ENCODE measurements around the gene FGF12. TPM values are rescaled to one million over a fixed set of nuclear protein-coding genes. Genes with fewer than 3 reads are reported as not detected.

Gene FGF12
- total and polyA plus RNA-seq, 2 experiments from 2014 or later: not detected

DNA sequence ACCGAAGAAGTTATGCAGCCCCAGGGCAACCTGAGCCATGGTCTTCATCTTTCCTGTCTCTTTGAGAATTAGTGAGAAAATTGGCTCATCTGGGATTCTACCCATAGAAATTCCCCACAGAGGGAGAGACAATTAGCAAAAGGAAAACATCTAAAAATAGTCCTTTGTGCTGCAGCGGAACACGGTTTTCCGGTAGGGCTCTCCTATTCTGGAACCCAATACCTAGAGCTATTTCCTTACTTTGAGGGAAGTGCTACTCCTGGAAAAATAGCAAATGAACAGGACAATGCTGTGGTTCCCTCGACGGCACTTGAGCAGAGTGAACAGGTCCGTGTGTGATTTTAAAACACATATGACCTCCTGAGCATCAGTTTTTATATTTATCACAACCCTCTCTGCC is 210.5 kb downstream of the FGF12 start:
- in situ Hi-C loops (cut with MboI): no loop called here
- WGBS, 2 experiments (ENCODE audit: low coverage in 1 of 2, low lambda C conversion rate in 2 of 2, missing lambda C conversion rate in 2 of 2): 60 to 62% methylated on average over 7 of the region's 7 CpGs
- H4K20me1 ChIP-seq (ENCODE audit: insufficient read depth): no peaks in the 10 kb centered on the region
- H3K9ac ChIP-seq: no peak overlapping the region
- no peak overlapping the region for H2AFZ ChIP-seq
- H3K4me1 ChIP-seq (ENCODE audit: insufficient read depth): no peaks in the 10 kb centered on the region; the same call in 1 of the 2 replicates
- peaks cover 25% of the 10 kb centered on the region for H3K27me3 ChIP-seq (replicated peaks; ENCODE audit: insufficient read depth)
- no peaks in the 10 kb centered on the region for H3F3A ChIP-seq (ENCODE audit: insufficient read depth)
- H3K9me3 ChIP-seq (ENCODE audit: low read depth): no peaks in the 10 kb centered on the region
- no peak overlapping the region for H3K27ac ChIP-seq
- no peak overlapping the region for H3K4me2 ChIP-seq (ENCODE audit: unreplicated experiment)
- TF ChIP-seq EZH2 (IDR thresholded peaks at IDR 0.05; ENCODE audit: insufficient read depth, poor library complexity, severe bottlenecking): no peak
- TF ChIP-seq EZH2phosphoT487 (IDR thresholded peaks at IDR 0.05; ENCODE audit: insufficient read depth, low read depth): no peak
- H3K36me3 ChIP-seq (ENCODE audit: low read depth): no peaks in the 10 kb centered on the region
- no peaks in the 10 kb centered on the region for H3K79me2 ChIP-seq (ENCODE audit: insufficient read depth)
- H3K9me2 ChIP-seq (ENCODE audit: insufficient read depth): no peaks in the 10 kb centered on the region
- no peak overlapping the region for H3K4me3 ChIP-seq
- no peak for DNase-seq

DNA sequence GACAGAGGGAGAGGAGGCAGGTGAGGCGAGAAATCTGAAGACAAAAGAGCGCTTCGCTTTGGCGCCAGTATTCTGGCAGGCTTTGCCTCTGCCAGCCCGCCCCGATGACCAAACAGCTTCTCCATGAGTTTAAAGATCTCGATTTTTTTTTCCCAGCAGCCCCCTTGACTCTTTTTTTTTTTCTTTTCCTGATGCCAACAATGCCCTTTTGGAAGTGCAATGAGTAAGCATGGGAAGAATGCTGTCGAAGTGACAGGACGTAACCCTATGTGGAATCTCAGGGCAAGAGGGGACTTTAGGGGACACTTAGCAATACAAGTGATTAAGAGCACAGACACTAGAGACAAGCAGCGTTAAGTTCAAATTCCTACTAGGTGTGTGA is 211.7 kb downstream of the FGF12 start:
- no peaks in the 10 kb centered on the region for H4K20me1 ChIP-seq (ENCODE audit: insufficient read depth)
- no peak for TF ChIP-seq EZH2phosphoT487 (IDR thresholded peaks at IDR 0.05; ENCODE audit: insufficient read depth, low read depth)
- no peak for TF ChIP-seq EZH2 (IDR thresholded peaks at IDR 0.05; ENCODE audit: insufficient read depth, poor library complexity, severe bottlenecking)
- no peak overlapping the region for H3K27ac ChIP-seq
- no peak overlapping the region for H3K4me2 ChIP-seq (ENCODE audit: unreplicated experiment)
- no peak overlapping the region for H2AFZ ChIP-seq
- no peak overlapping the region for H3K4me3 ChIP-seq
- H3K36me3 ChIP-seq (ENCODE audit: low read depth): no peaks in the 10 kb centered on the region
- no peak overlapping the region for H3K9ac ChIP-seq
- in situ Hi-C loops (cut with MboI): no loop called here
- DNase-seq: peak; percentile 1
- no peaks in the 10 kb centered on the region; the same call in 1 of the 2 replicates for H3K4me1 ChIP-seq (ENCODE audit: insufficient read depth)
- peaks cover 25% of the 10 kb centered on the region for H3K27me3 ChIP-seq (replicated peaks; ENCODE audit: insufficient read depth)
- WGBS, 2 experiments (ENCODE audit: low coverage in 1 of 2, low lambda C conversion rate in 2 of 2, missing lambda C conversion rate in 2 of 2): 2 to 5% methylated on average over 10 of the region's 10 CpGs
- no peaks in the 10 kb centered on the region for H3K9me3 ChIP-seq (ENCODE audit: low read depth)
- no peaks in the 10 kb centered on the region for H3F3A ChIP-seq (ENCODE audit: insufficient read depth)
- H3K79me2 ChIP-seq (ENCODE audit: insufficient read depth): no peaks in the 10 kb centered on the region
- no peaks in the 10 kb centered on the region for H3K9me2 ChIP-seq (ENCODE audit: insufficient read depth)

DNA sequence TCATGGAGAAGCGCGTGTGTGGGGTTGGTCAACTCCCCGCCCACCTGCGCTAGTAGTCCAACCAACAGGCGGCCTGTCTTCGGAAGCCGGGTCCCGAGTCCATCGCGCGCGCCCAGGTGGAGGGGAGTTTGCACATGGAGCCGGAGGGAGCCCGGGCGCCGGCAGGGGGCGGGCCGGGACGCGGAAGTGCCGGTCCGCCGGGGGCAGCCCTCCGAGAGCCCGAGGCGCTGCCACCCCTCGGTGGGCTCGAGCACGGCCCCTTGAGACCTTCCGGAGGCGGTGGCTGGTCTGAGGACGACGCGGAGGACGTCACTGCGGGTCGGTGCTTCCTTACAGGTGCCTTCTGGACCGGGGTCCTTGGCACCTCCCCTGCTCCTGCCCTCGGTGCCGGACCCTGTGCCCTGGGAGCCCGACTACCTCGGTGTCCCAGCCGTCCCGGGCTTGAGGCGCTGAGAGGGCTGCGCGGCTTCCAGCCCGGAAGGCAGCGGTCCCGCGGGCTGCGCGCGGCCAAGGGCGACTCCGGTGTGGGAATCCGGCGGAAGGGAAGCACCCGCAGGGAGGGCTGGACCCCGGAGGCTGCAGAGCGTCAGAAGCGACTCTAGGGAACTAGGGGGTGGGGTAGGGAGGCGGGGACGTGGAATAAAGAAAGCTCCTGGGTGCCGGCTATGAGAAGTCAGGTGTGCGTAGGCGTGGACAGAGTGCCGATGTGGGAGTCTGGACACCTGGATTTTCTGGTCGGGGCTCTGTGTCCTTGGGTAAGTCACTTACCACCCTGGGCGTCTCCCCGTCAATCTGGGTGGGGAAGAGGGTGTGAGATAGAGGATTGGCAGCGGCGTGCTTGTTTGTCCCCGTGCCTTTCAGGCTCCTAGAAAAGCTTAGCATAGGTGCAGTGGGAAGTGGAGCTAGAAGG is 212.3 kb downstream of the FGF12 start:
- Histone ChIP-seq H3K36me3 (ENCODE audit: low read depth) (no peaks in the 10 kb centered on the region), H3K27me3 (replicated peaks; ENCODE audit: insufficient read depth) (peaks cover 25% of the 10 kb centered on the region), H3K9me2 (ENCODE audit: insufficient read depth) (no peaks in the 10 kb centered on the region), H2AFZ (no peak overlapping the region), H3K4me2 (ENCODE audit: unreplicated experiment) (no peak overlapping the region), H4K20me1 (ENCODE audit: insufficient read depth) (no peaks in the 10 kb centered on the region), H3K9ac (no peak overlapping the region), H3K9me3 (ENCODE audit: low read depth) (no peaks in the 10 kb centered on the region), H3K4me1 (ENCODE audit: insufficient read depth) (no peaks in the 10 kb centered on the region; the same call in 1 of the 2 replicates), H3K27ac (no peak overlapping the region), H3F3A (ENCODE audit: insufficient read depth) (no peaks in the 10 kb centered on the region), H3K79me2 (ENCODE audit: insufficient read depth) (no peaks in the 10 kb centered on the region), H3K4me3 (no peak overlapping the region)
- DNase-seq: peak; percentile 3
- WGBS, 2 experiments (ENCODE audit: low coverage in 1 of 2, low lambda C conversion rate in 2 of 2, missing lambda C conversion rate in 2 of 2): 8 to 14% methylated on average over 50 to 53 of the region's 74 CpGs
- in situ Hi-C loops (cut with MboI): no loop called here
- no peak for TF ChIP-seq EZH2phosphoT487 (IDR thresholded peaks at IDR 0.05; ENCODE audit: insufficient read depth, low read depth)
- TF ChIP-seq EZH2 (IDR thresholded peaks at IDR 0.05; ENCODE audit: insufficient read depth, poor library complexity, severe bottlenecking): no peak

DNA sequence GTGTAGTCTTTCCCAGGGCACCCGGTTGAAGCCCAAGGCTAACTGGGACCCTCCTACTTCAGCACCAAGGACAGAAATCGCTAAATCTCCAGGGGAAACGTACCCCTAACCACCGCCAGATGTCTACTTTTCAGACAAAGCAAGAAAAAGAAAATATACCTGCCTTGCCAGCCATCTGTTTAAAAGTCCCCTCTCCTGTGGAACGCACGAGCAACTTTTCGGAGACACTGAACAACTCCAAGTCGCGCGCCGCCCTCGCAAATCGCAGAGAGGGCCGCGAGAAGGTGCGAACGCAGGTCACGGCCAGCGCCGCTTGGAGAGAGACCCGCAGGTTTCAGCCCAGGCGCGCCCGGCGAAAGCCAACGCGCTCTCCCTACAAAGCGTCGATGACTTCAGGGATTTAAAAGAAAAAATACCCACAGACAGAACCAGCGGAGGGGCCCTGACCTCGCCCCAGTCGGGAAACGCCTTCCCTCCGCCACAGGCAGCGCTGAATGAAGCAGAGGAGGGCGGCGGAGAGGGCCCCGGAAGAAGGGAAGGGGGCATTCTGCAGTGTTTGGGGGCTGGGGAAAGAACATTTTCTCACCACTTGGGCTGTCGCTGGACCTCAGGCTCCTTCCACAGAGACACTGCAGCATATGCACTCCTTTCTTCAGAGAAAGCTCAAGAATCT is 213.1 kb downstream of the FGF12 start:
- Histone ChIP-seq H3K27me3 (replicated peaks; ENCODE audit: insufficient read depth) (peaks cover 25% of the 10 kb centered on the region), H3K9me2 (ENCODE audit: insufficient read depth) (no peaks in the 10 kb centered on the region), H3K27ac (no peak overlapping the region), H4K20me1 (ENCODE audit: insufficient read depth) (no peaks in the 10 kb centered on the region), H3F3A (ENCODE audit: insufficient read depth) (no peaks in the 10 kb centered on the region), H3K9ac (no peak overlapping the region), H3K4me1 (ENCODE audit: insufficient read depth) (no peaks in the 10 kb centered on the region; the same call in 1 of the 2 replicates), H3K79me2 (ENCODE audit: insufficient read depth) (no peaks in the 10 kb centered on the region), H2AFZ (no peak overlapping the region), H3K4me2 (ENCODE audit: unreplicated experiment) (no peak overlapping the region), H3K9me3 (ENCODE audit: low read depth) (no peaks in the 10 kb centered on the region), H3K36me3 (ENCODE audit: low read depth) (no peaks in the 10 kb centered on the region), H3K4me3 (peak overlapping the region; percentile 23; the same call in 1 of the 2 replicates)
- no peak for TF ChIP-seq EZH2 (IDR thresholded peaks at IDR 0.05; ENCODE audit: insufficient read depth, poor library complexity, severe bottlenecking)
- WGBS, 2 experiments (ENCODE audit: low coverage in 1 of 2, low lambda C conversion rate in 2 of 2, missing lambda C conversion rate in 2 of 2): 4 to 5% methylated on average over 39 of the region's 39 CpGs
- DNase-seq: peak; percentile 8
- in situ Hi-C loops (cut with MboI): no loop called here
